LoVo (cell line): ENCODE data around the gene PHOSPHO2.

Experiments used
- DNase-seq: peaks from one replicate; pipeline ENCODE4 v3.0.0-alpha.2; 2016; ENCODE audit warnings: low spot score

The PHOSPHO2 gene

DNA sequence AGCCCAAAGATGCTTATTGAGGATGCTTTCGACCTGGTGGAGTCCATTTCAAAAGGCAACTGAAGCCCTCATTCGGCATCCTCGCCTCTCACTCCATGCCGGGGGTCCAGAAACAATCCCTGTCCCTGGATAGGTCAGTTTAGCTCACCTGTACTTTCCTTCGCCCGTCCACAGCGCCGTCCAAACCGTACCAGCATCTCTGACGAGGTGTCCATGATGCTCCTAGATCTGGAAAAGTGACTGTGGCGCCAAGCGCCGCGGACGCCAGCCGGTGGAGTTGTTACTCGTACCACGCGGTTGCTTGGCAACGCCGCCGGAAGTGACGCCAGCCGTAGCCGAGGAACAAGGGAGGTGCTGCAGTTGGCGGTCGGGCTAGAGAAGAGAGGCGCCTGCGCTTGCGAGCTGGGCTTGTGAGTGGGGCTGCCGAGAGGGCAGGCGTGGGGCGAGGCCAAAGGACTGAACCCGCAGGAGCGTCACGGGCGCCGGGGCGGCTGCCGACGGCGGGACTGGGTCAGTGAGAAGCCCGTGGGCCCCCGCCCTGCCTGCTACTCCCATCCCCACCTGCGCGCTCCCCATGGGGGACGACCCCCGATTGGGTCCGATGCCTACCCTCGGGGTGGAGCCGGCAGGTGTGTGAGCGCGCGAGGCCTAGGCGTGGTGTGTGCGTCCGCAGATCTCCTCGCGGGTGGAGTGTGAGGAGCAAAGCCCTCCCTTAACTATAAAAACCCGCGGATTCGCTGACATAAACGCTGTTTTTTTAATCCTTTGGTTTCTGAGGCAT lies at the start of gene PHOSPHO2, which contains the start of gene CFAP210:
TSS of gene PHOSPHO2 (plus strand) at position 357 of the 781 bp plus-strand sequence. CDS start 6,503 bp downstream, outside the sequence.
TSS of gene CFAP210 (minus strand) at position 293 of the 781 bp plus-strand sequence. CDS start at position 215, 78 bp downstream.
- DNase-seq = peak; percentile 96

DNA sequence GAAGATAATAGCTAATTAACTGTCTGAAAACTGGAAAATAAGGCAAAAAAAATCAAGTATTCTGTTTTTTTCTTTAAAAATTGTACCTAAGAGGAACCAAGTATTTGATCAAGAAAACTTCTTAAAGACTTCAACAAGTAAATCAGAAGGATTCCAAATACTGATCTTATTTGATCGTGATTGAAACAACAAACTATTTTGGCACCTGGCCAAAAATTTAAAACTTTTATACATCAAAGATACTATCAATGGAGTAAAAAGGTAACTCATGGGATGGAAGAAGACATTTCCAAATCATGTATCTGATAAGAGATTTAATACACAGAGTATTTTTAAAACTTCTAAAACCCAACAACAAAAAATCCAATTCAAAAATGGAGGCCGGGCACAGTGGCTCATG lies 46.8 kb upstream of the PHOSPHO2 start:
- no peak for DNase-seq

- no peak for DNase-seq
Observed at GRCh38 chr2:169649278-169649677, 45.0 kb upstream of the PHOSPHO2 start.

DNA sequence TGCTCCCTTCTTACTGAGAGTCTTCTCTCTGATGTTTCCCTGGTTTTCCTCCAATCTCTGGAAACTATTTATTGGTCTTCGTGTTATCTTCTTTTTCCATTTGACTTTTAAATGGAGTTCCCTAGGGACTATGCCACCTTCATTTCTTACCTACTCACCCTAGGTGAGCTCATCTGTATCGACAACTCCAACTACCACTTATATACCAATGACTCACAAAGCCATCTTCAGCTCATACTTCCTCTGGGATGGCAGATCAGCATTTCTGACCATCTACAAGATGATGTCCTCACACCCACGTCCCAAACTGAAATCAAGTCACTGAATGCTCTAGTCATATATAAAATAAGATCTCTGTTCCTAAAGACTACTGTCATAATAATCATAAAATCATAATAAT lies 40.6 kb upstream of the PHOSPHO2 start:
- no peak for DNase-seq

- DNase-seq = no peak
Observed at GRCh38 chr2:169656164-169656563, 38.1 kb upstream of the PHOSPHO2 start.

- DNase-seq = no peak
Observed at GRCh38 chr2:169658877-169659276, 35.4 kb upstream of the PHOSPHO2 start.

GRCh38 chr2:169659320-169659719 lies 34.9 kb upstream of the PHOSPHO2 start:
- no peak for DNase-seq

- DNase-seq = no peak
Observed at GRCh38 chr2:169661265-169661664, 33.0 kb upstream of the PHOSPHO2 start.

GRCh38 chr2:169662744-169663143 lies 31.5 kb upstream of the PHOSPHO2 start:
- DNase-seq = no peak

GRCh38 chr2:169663247-169663646 lies 31.0 kb upstream of the PHOSPHO2 start:
- DNase-seq = no peak

DNA sequence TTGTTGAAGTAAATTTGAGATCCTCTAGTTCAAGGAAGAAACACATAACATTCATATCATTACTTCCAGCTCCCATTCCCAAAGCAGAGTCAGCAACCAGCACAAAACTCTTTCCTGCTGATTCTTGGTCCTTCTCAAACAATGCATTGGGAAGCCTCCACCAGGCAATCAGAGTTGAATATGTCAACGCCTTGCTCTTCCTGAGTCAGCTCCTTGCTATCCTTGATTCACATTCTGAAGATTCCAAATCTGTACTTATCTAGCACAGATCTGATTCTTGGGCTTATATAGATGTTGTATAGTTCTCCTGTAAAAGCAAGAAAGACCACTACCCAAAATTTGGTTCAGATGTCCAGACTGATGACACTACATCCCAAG lies 29.7 kb upstream of the PHOSPHO2 start:
- no peak for DNase-seq

- no peak for DNase-seq
Observed at GRCh38 chr2:169664978-169665930, 29.0 kb upstream of the PHOSPHO2 start.

- no peak for DNase-seq
Observed at GRCh38 chr2:169667583-169667982, 26.7 kb upstream of the PHOSPHO2 start.

- DNase-seq = no peak
Observed at GRCh38 chr2:169670215-169670651, 24.0 kb upstream of the PHOSPHO2 start.

DNA sequence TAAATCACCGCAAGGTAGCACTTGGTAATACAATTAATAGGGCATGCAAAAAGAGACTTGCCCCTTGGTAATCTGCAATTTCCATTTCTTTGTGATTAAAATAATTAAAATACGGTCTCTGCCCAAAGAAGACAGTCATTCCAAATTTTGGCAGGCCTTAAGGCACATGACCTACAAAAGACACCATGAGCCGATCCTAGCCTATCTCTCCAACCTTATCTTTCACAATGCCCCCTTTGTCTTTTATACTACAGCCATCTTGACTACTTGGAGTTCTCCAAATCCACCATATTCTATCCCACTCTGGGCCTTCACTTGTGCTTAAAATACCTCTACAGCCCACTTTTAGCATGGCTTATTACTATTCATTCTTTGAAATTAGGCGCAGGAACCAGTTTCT lies 23.3 kb upstream of the PHOSPHO2 start:
- no peak for DNase-seq

DNA sequence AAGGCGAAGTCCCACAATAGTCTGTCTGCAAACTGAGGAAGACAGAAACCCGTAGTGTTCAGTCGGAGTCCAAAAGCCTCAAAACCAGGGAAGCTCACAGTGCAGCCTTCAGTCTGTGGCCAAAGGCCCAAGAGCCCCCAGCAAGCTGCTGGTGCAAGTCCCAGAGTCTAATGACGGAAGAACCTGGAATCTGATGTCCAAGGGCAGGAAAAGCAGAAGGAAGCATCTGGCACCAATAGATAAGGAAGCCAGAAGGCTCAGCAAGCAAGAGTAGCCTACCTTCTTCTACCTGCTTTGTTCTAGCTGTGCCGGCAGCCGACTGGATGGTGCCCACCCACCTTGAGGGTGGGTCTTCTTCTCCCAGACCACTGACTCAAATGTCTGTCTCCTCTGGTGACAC lies 21.9 kb upstream of the PHOSPHO2 start:
- no peak for DNase-seq

DNA sequence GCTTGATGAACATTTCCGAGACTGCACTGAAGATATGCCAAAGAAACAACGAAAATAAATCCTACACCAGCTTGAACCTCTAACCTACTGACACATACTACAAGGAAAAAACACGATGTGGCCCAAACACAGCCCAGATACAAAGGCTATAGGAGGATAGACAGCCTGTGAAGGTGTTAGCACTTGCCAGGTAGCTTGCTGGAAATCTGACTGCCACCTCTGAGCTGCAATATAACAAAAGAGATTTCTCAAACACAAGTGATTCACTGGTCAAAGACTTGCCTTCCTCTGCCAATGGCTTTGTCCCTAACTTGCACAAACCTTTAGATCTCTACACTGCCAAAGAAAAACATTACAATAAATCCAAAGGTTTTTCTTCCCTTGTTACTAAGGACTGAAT lies 21.2 kb upstream of the PHOSPHO2 start:
- DNase-seq = no peak

- DNase-seq = no peak
Observed at GRCh38 chr2:169673921-169674320, 20.3 kb upstream of the PHOSPHO2 start.

DNA sequence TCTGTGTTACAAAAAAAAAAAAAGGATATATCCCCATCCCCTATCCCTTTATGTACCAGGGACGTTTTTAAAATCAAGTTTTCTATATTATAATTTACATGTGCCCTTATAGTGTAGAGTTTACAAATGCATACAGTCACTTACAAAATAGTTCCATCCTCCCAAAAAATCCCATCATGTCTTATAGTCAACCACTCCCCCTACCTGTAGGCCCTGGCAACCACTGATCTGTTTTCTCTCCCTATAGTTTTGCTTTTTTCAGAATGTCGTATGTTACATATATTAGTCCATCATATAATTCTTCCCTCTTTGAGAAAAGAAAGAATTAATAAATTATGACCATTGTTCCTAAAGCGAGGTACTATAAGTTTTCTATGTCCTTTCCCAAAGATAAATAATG lies 17.9 kb upstream of the PHOSPHO2 start:
- no peak for DNase-seq

- no peak for DNase-seq
Observed at GRCh38 chr2:169676850-169677249, 17.4 kb upstream of the PHOSPHO2 start.

DNA sequence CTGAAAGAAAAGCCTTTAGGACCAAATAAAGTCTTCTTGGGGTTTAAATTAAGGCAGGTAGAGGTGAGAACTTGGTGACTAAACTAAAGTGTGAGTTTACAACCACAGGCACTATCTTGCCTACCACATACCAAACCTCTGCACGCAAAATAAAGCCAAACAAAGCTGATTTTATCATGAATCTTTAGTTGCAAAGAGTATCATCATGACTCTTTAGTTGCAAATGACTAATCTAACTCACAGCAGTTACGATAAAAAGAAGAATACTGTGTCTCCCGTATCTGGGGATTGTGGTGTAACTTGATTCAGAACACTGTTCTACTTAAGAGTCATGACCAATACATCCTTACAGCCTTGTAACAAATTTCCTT lies 11.2 kb upstream of the PHOSPHO2 start:
- no peak for DNase-seq

DNA sequence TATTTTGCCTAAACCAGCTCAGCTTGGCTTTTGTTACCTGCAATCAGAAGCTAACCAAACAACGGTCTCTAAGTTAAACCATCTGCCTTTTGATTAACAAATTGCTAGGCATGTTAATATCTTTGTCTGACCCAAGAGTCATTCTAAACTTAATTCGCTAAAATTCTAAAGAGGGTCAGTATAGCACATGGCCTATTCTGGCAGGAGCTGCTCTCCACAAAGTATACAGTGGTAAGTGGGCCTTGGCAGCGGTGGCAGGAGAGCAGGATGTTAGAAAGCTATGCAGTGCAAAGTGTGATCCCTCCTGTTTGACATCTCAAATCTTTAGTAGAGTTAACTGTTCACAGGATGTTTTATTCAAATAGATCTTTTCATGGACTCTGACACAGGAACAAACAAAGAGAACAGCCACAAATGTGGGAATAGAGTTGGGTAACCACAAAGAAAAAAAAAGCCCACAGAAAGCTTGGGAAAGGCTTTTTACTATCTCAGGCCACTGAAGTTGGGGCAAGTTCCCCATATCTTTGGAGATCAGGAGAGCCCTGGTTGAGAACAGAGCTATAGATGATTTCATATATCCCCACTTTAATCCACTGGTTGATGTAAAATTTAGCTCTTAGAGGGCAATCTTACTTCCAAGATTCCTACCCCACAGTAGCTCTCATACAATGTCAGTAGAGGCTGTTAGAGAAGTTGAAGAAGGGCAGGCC lies 10.7 kb upstream of the PHOSPHO2 start:
- no peak for DNase-seq
